Fibroblast of lung (primary cell): ENCODE measurements around the gene CHRNA10.

Source experiments
- CTCF ChIP-seq, 2 donors: IDR thresholded peaks in 1 of 2; conservative IDR thresholded peaks in 1 of 2; 1 replicate in 1 of 2; 2 replicates in 1 of 2; pipeline ENCODE4 v1.5.1; 2011 to 2012; ENCODE audit warnings: low read length in 2 of 2, control low read depth in 1 of 2, inconsistent platforms in 1 of 2, low read depth in 1 of 2, mild to moderate bottlenecking in 1 of 2
- EZH2 ChIP-seq: IDR thresholded peaks from 2 replicates; pipeline ENCODE4 v1.5.1; 2012; ENCODE audit warnings: low read length, control low read depth, mild to moderate bottlenecking; ENCODE audit errors: missing control alignments

- TF ChIP-seq CTCF (conservative IDR thresholded peaks at IDR 0.05 in 1 of 2, IDR thresholded peaks at IDR 0.05 in 1 of 2; ENCODE audit: low read depth in 1 of 2, low read length in 2 of 2) (no peak), EZH2 (no peak)
Measured at GRCh38 chr11:3679077-3679476, 7.9 kb upstream of the CHRNA10 start.
